Endothelial cell of umbilical vein (primary cell): ENCODE measurements around the gene KCNH5. TPM values are rescaled to one million over a fixed set of nuclear protein-coding genes. Genes with fewer than 3 reads are reported as not detected.

Experiments
- BruUV-seq: library from RNA; stranded (reverse); fragments of 400-500 nt; replicated peaks from 2 replicates; lab custom pipeline; 2021; lab: Mats Ljungman, UMichigan
- CTCF ChIA-PET: fragments of 300-600, 350-600 bp; sonication (Branson Sonifier 250); formaldehyde crosslinking; loops from one replicate; lab custom pipeline; 2021; ENCODE audit warnings: antibody characterized with exemption, inconsistent platforms; lab: Charles Lee
- POLR2A ChIA-PET: fragments of 300-600, 350-600 bp; sonication (Branson Sonifier 250); formaldehyde crosslinking; loops from one replicate; lab custom pipeline; 2021; ENCODE audit warnings: antibody characterized with exemption, inconsistent platforms; lab: Charles Lee
- DNase-seq: peaks from one replicate; pipeline ENCODE4 v3.0.0-alpha.2; 2011; ENCODE audit warnings: low read depth, low spot score
- FAIRE-seq: peaks from 2 replicates; lab custom pipeline; 2011; peaks lifted over from hg19 to GRCh38; lab: Jason Lieb, UNC
- H2AFZ ChIP-seq: 2 replicates; pipeline ENCODE4 v1.6.0; 2012; ENCODE audit warnings: low read depth, low read length, control low read depth, inconsistent platforms
- H3K27ac ChIP-seq: 2 replicates; pipeline ENCODE4 v1.5.1; 2011; ENCODE audit warnings: low read depth, mild to moderate bottlenecking, control low read depth, low read length, moderate library complexity; ENCODE audit not compliant: insufficient read depth
- H3K27me3 ChIP-seq, 2 experiments: 2 replicates each; pipeline versions ENCODE4 v1.6.0 to v1.6.1; 2011; ENCODE audit warnings: low read length in 2 of 2, mixed read lengths in 1 of 2; ENCODE audit not compliant: control insufficient read depth in 2 of 2, insufficient read depth in 2 of 2
- H3K36me3 ChIP-seq, 2 experiments: 2 replicates in 1 of 2; 3 replicates in 1 of 2; pipeline ENCODE4 v1.5.1; 2011; ENCODE audit warnings: low read length in 2 of 2, mild to moderate bottlenecking in 1 of 2, moderate library complexity in 1 of 2; ENCODE audit not compliant: control insufficient read depth in 2 of 2, insufficient read depth in 2 of 2; ENCODE audit errors: extremely low read depth in 1 of 2
- H3K4me1 ChIP-seq: 3 replicates; pipeline ENCODE4 v1.5.1; 2011; ENCODE audit warnings: mild to moderate bottlenecking, low read length; ENCODE audit not compliant: control insufficient read depth, insufficient read depth; ENCODE audit errors: extremely low read depth
- H3K4me2 ChIP-seq: 2 replicates; pipeline ENCODE4 v1.6.1; 2011; ENCODE audit warnings: low read length, control low read depth, mixed read lengths; ENCODE audit not compliant: insufficient read depth
- H3K4me3 ChIP-seq, 3 experiments: fragments of 200-600 bp in 1 of 3; sonication (generic), shearing (Covaris generic) in 1 of 3; replicated peaks in 1 of 3; 2 replicates each; pipeline ENCODE4 v1.5.1; 2011 to 2016; ENCODE audit warnings: control low read depth in 3 of 3, low read length in 3 of 3, mild to moderate bottlenecking in 2 of 3, inconsistent platforms in 1 of 3, low read depth in 1 of 3, moderate library complexity in 1 of 3; ENCODE audit not compliant: insufficient read depth in 1 of 3
- H3K79me2 ChIP-seq: 2 replicates; pipeline ENCODE4 v1.6.0; 2012; ENCODE audit warnings: low read length, inconsistent platforms; ENCODE audit not compliant: control insufficient read depth, insufficient read depth
- H3K9ac ChIP-seq: replicated peaks from 2 replicates; pipeline ENCODE3; 2011; ENCODE audit warnings: low read length, control low read depth; ENCODE audit not compliant: insufficient read depth; ENCODE audit errors: extremely low read depth
- H3K9me1 ChIP-seq: replicated peaks from 3 replicates; pipeline ENCODE4 v1.6.0; 2011; ENCODE audit warnings: mild to moderate bottlenecking, low read length; ENCODE audit not compliant: control insufficient read depth, insufficient read depth; ENCODE audit errors: extremely low read depth
- H3K9me3 ChIP-seq: replicated peaks from 2 replicates; pipeline ENCODE4 v1.5.1; 2012; ENCODE audit warnings: low read length, inconsistent platforms; ENCODE audit not compliant: control insufficient read depth, insufficient read depth
- H4K20me1 ChIP-seq: replicated peaks from 2 replicates; pipeline ENCODE3; 2011; ENCODE audit warnings: mild to moderate bottlenecking, low read length; ENCODE audit not compliant: control insufficient read depth, insufficient read depth; ENCODE audit errors: extremely low read depth
- EZH2 ChIP-seq: IDR thresholded peaks from 2 replicates; pipeline ENCODE4 v1.6.1; 2012; ENCODE audit warnings: borderline replicate concordance, low read depth, mild to moderate bottlenecking, moderate library complexity, low read length, inconsistent platforms; ENCODE audit not compliant: severe bottlenecking
- FOS ChIP-seq: IDR thresholded peaks from 2 replicates; pipeline ENCODE4 v1.6.1; 2011; ENCODE audit warnings: mild to moderate bottlenecking, low read length, moderate library complexity, borderline replicate concordance; ENCODE audit not compliant: insufficient read depth
- GATA2 ChIP-seq: IDR thresholded peaks from 2 replicates; pipeline ENCODE4 v1.7.0; 2011; ENCODE audit warnings: low read depth, mild to moderate bottlenecking, moderate library complexity, mixed read lengths, low read length; ENCODE audit not compliant: insufficient read length, insufficient read depth
- JUN ChIP-seq: IDR thresholded peaks from 2 replicates; pipeline ENCODE4 v1.6.1; 2011; ENCODE audit warnings: borderline replicate concordance, low read depth; ENCODE audit not compliant: insufficient read length, insufficient read depth
- MAX ChIP-seq: IDR thresholded peaks from 2 replicates; pipeline ENCODE4 v1.6.1; 2011; ENCODE audit not compliant: insufficient read depth, insufficient read length
- MYC ChIP-seq: IDR thresholded peaks from one replicate; pipeline ENCODE4 v1.6.1; 2011; ENCODE audit warnings: mild to moderate bottlenecking, low read depth, low read length
- POLR2A ChIP-seq: IDR thresholded peaks from 2 replicates; pipeline ENCODE4 v1.6.1; 2012; ENCODE audit warnings: low read depth, mild to moderate bottlenecking, control low read depth, low read length
- POLR2AphosphoS5 ChIP-seq: IDR thresholded peaks from 2 replicates; pipeline ENCODE4 v1.6.1; 2012; ENCODE audit warnings: low read depth, mild to moderate bottlenecking, control low read depth, low read length, moderate library complexity; ENCODE audit not compliant: insufficient read depth
- dilution Hi-C: fragments of 300-500 bp; cut with MboI; formaldehyde crosslinking; loops from one replicate; pipeline ENCODE4 v1.15.0; 2019; ENCODE audit warnings: low sequenced_read_pairs; ENCODE audit not compliant: extremely low pct_ligation_motif_present
- intact Hi-C: fragments of 100-400 bp; cut with micrococcal nuclease; formaldehyde crosslinking; loops from one replicate; pipeline ENCODE4 v1.10.0; 2022
- polyA plus RNA-seq, 4 experiments: library from polyadenylated mRNA; depleted of rRNA in 3 of 4; stranded (reverse) in 3 of 4; unstranded in 1 of 4; fragments of >200 nt; gene quantifications; 2 replicates each; pipeline versions ENCODE4 v1.2.1 to v1.2.3, GENCODE V29; 2011 to 2012; ENCODE audit warnings: missing spikeins in 1 of 4
- total RNA-seq: library from RNA; stranded (reverse); gene quantifications from 2 replicates; pipeline ENCODE4 v1.2.3, GENCODE V29; 2021
- TF ChIP-seq, protein P1 (sequence below), 2 donors: IDR thresholded peaks; 1 replicate in 1 of 2; 2 replicates in 1 of 2; pipeline ENCODE4 v1.5.1; 2011; ENCODE audit warnings: low read length in 2 of 2, mild to moderate bottlenecking in 2 of 2, moderate library complexity in 2 of 2, control low read depth in 1 of 2, inconsistent platforms in 1 of 2, low read depth in 1 of 2; ENCODE audit not compliant: insufficient read depth in 1 of 2; ENCODE audit errors: extremely low read depth in 1 of 2

Gene KCNH5
- total and polyA plus RNA-seq, 2 donors (not counting 3 experiments of a cell fraction or from before 2014, with no cell fraction given), result not detected

DNA sequence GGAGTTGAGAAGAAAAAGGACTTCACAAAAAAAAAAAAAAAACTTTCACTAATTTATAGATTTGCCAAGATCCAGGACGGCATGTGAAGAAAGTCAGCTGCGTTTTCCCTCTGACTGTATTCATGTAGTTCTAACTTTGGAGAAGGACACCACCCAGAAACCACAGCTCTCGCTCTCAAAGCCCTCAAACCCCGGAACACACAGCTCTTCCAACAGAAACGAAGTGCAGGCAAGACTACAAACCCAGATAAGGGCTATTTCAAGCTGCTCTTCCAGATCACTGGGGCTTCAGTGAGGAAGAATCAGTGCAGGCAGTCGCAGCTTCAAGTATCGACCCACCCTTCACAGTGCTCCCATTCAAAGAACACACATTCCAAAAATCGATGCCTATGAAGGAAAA is 13.2 kb downstream of the KCNH5 start:
- dilution Hi-C loops (no loop called here), intact Hi-C loops (no loop called here)
- H3K9me3 ChIP-seq, result no peaks in the 10 kb centered on the region
- peaks cover 13 to 24% of the 10 kb centered on the region in 2 experiments for H3K27me3 ChIP-seq
- FAIRE-seq, result no peak
- TF ChIP-seq JUN, result no peak
- TF ChIP-seq FOS, result no peak
- TF ChIP-seq POLR2AphosphoS5, result no peak
- TF ChIP-seq, protein P1, sequence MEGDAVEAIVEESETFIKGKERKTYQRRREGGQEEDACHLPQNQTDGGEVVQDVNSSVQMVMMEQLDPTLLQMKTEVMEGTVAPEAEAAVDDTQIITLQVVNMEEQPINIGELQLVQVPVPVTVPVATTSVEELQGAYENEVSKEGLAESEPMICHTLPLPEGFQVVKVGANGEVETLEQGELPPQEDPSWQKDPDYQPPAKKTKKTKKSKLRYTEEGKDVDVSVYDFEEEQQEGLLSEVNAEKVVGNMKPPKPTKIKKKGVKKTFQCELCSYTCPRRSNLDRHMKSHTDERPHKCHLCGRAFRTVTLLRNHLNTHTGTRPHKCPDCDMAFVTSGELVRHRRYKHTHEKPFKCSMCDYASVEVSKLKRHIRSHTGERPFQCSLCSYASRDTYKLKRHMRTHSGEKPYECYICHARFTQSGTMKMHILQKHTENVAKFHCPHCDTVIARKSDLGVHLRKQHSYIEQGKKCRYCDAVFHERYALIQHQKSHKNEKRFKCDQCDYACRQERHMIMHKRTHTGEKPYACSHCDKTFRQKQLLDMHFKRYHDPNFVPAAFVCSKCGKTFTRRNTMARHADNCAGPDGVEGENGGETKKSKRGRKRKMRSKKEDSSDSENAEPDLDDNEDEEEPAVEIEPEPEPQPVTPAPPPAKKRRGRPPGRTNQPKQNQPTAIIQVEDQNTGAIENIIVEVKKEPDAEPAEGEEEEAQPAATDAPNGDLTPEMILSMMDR (IDR thresholded peaks at IDR 0.05; ENCODE audit: extremely low read depth in 1 of 2, insufficient read depth in 1 of 2, low read depth in 1 of 2, low read length in 2 of 2), result no peak
- TF ChIP-seq EZH2, result no peak
- TF ChIP-seq POLR2A, result no peak
- TF ChIP-seq MYC, result no peak
- TF ChIP-seq GATA2, result no peak
- no peak for TF ChIP-seq MAX
- no peaks in the 10 kb centered on the region for H3K9me1 ChIP-seq
- no peaks in the 10 kb centered on the region for H3K4me1 ChIP-seq
- H3K9ac ChIP-seq, result no peak overlapping the region
- no TSS peak for BruUV-seq
- no peaks in the 10 kb centered on the region for H3K79me2 ChIP-seq
- no peak overlapping the region for H2AFZ ChIP-seq
- no peak overlapping the region for H3K4me2 ChIP-seq
- no peak overlapping the region for H3K27ac ChIP-seq
- no peaks in the 10 kb centered on the region for H4K20me1 ChIP-seq
- DNase-seq, result no peak
- ChIA-PET CTCF (interaction anchor here (1.0 to 1.3 kb wide), 2 partner anchors 13 to 24 kb away, joined by 3 read pairs; no protein-coding TSS in a partner anchor), POLR2A (interaction anchor here (0.7 kb wide), 1 partner anchor 96 kb away, joined by 3 read pairs; no protein-coding TSS in a partner anchor)
- no peaks in the 10 kb centered on the region for H3K36me3 ChIP-seq
- H3K4me3 ChIP-seq, result no peak overlapping the region
